K562 (cell line): ENCODE results near the gene PUDP. TPM values are rescaled to one million over a fixed set of nuclear protein-coding genes. Genes with fewer than 3 reads are reported as not detected.

Experiments
- ATAC-seq: fragments of 200-7000 bp; cut with Tn5 transposase; 3 replicates; pipeline ENCODE4 v1.9.1; 2020; ENCODE audit warnings: moderate library complexity
- BruUV-seq: library from RNA; stranded (reverse); fragments of 400-500 nt; replicated peaks from 2 replicates; lab custom pipeline; 2021; lab: Mats Ljungman, UMichigan
- CTCF ChIA-PET: fragments of 300-600 bp; formaldehyde crosslinking; extraction: SDS; loops from one replicate; lab custom pipeline; 2021; ENCODE audit warnings: low intra/inter-chr PET ratio; lab: Yijun Ruan, JAX
- POLR2A ChIA-PET: fragments of 300-600, 350-650 bp; sonication (Branson Sonifier 250); formaldehyde crosslinking; extraction: SDS; loops from one replicate; lab custom pipeline; 2021; ENCODE audit warnings: antibody characterized with exemption, inconsistent platforms; lab: Yijun Ruan, JAX
- DNase-seq, 4 experiments: peaks; one replicate each; pipeline versions ENCODE4 v3.0.0 to v3.0.0-alpha.2; 2011 to 2018; ENCODE audit warnings: low spot score in 3 of 4, mixed read lengths in 3 of 4; ENCODE audit errors: extremely low read depth in 1 of 4
- FAIRE-seq: peaks from 2 replicates; lab custom pipeline; 2011; peaks lifted over from hg19 to GRCh38; lab: Jason Lieb, UNC
- H2AFZ ChIP-seq: 2 replicates; pipeline ENCODE4 v1.6.0; 2011; ENCODE audit warnings: low read depth, low read length, control low read depth, inconsistent platforms
- H3K27ac ChIP-seq: fragments of 200-600 bp; 3 replicates; pipeline ENCODE4 v1.8.0; 2011; ENCODE audit warnings: low read depth, mild to moderate bottlenecking, control low read depth, inconsistent platforms, low read length, moderate library complexity, mixed read lengths; ENCODE audit errors: extremely low read depth
- H3K27me3 ChIP-seq, 2 experiments: fragments of 300-600 bp in 1 of 2; 2 replicates in 1 of 2; 3 replicates in 1 of 2; pipeline versions ENCODE4 v1.6.0 to v1.8.0; 2011; ENCODE audit warnings: inconsistent platforms in 2 of 2, low read length in 2 of 2, mild to moderate bottlenecking in 1 of 2, mixed read lengths in 1 of 2, moderate library complexity in 1 of 2; ENCODE audit not compliant: control insufficient read depth in 2 of 2, insufficient read depth in 2 of 2
- H3K36me3 ChIP-seq: fragments of 300-600 bp; 3 replicates; pipeline ENCODE4 v1.8.0; 2011; ENCODE audit warnings: mild to moderate bottlenecking, low read length, inconsistent platforms; ENCODE audit not compliant: control insufficient read depth, insufficient read depth
- H3K4me1 ChIP-seq, 2 experiments: fragments of 200-600 bp in 1 of 2; replicated peaks in 1 of 2; 2 replicates in 1 of 2; 3 replicates in 1 of 2; pipeline versions ENCODE4 v1.5.1 to v1.8.0; 2011; ENCODE audit warnings: inconsistent platforms in 2 of 2, low read length in 2 of 2, mild to moderate bottlenecking in 1 of 2, mixed read lengths in 1 of 2, moderate library complexity in 1 of 2; ENCODE audit not compliant: control insufficient read depth in 2 of 2, insufficient read depth in 2 of 2
- H3K4me2 ChIP-seq: 2 replicates; pipeline ENCODE4 v1.6.1; 2011; ENCODE audit warnings: low read length, control low read depth, inconsistent platforms, mixed read lengths; ENCODE audit not compliant: insufficient read depth
- H3K4me3 ChIP-seq: fragments of 200-600 bp; sonication (generic), shearing (Covaris generic); 2 replicates; pipeline ENCODE4 v1.5.1; 2016; ENCODE audit warnings: control low read depth, inconsistent platforms
- H3K79me2 ChIP-seq: fragments of 200-600 bp; 3 replicates; pipeline ENCODE4 v1.8.0; 2011; ENCODE audit warnings: low read length, inconsistent platforms; ENCODE audit not compliant: control insufficient read depth, insufficient read depth
- H3K9ac ChIP-seq, 2 experiments: 2 replicates each; pipeline versions ENCODE4 v1.6.0 to v1.6.1; 2011; ENCODE audit warnings: low read depth in 2 of 2, low read length in 2 of 2, control low read depth in 1 of 2, inconsistent platforms in 1 of 2, mild to moderate bottlenecking in 1 of 2, mixed read lengths in 1 of 2; ENCODE audit not compliant: insufficient read depth in 1 of 2
- H3K9me1 ChIP-seq: one replicate; pipeline ENCODE4 v1.6.0; 2011; ENCODE audit warnings: inconsistent platforms, mild to moderate bottlenecking, low read length, moderate library complexity; ENCODE audit not compliant: control insufficient read depth, insufficient read depth
- H3K9me3 ChIP-seq: replicated peaks from 2 replicates; pipeline ENCODE4 v1.5.1; 2011; ENCODE audit warnings: low read depth, low read length, inconsistent platforms; ENCODE audit not compliant: control insufficient read depth, insufficient read depth
- H4K20me1 ChIP-seq: replicated peaks from 2 replicates; pipeline ENCODE4 v1.6.1; 2011; ENCODE audit warnings: low read length, inconsistent platforms, mixed read lengths; ENCODE audit not compliant: control insufficient read depth, insufficient read depth
- ARID3A ChIP-seq: IDR thresholded peaks from 2 replicates; pipeline ENCODE4 v1.6.1; 2012; ENCODE audit warnings: low read depth, low read length, improper control_type of control experiment, borderline replicate concordance
- ARID3B ChIP-seq: fragments of 250-450 bp; sonication (Bioruptor Pico); IDR thresholded peaks from 2 replicates; pipeline ENCODE4 v1.4.0; 2020; ENCODE audit warnings: borderline replicate concordance
- BCOR ChIP-seq: fragments of 450-650 bp; IDR thresholded peaks from 2 replicates; pipeline ENCODE4 v1.6.1; 2016
- CC2D1A ChIP-seq: fragments of 450-650 bp; IDR thresholded peaks from 2 replicates; pipeline ENCODE4 v1.6.1; 2017; ENCODE audit warnings: mild to moderate bottlenecking
- LCOR ChIP-seq: sonication (generic); formaldehyde crosslinking; IDR thresholded peaks from 2 replicates; pipeline ENCODE4 v1.8.0; 2022; ENCODE audit warnings: mild to moderate bottlenecking, missing genetic modification reagents
- TAF9B ChIP-seq: fragments of 450-650 bp; IDR thresholded peaks from 2 replicates; pipeline ENCODE4 v1.6.1; 2018; ENCODE audit warnings: mild to moderate bottlenecking; ENCODE audit not compliant: partially characterized antibody
- whole genome bisulfite sequencing: fragments of 100-300 bp; shearing (Covaris generic); methylation state at CpG from one replicate; pipeline ENCODE4 v1.1.6; 2016; ENCODE audit warnings: low coverage, mixed read lengths; ENCODE audit not compliant: insufficient coverage; ENCODE audit errors: missing lambda C conversion rate; 5-methylcytosine and 5-hydroxymethylcytosine counted together
- in situ Hi-C: fragments of 300-500 bp; cut with MboI; formaldehyde crosslinking; loops from 4 replicates; pipeline ENCODE4 v1.15.0; 2018; ENCODE audit warnings: inconsistent platforms, mixed read lengths
- intact Hi-C: fragments of 100-400 bp; cut with micrococcal nuclease; formaldehyde crosslinking; loops from 2 replicates; pipeline ENCODE4 v1.14.2; 2022
- polyA plus RNA-seq, 8 experiments: library from polyadenylated mRNA; depleted of rRNA in 4 of 8; stranded (reverse) in 5 of 8; unstranded in 3 of 8; fragments of >200 nt; fragmentation: Nextera tagmentation in 2 of 8; fragmentation: Illumina TruSeq in 1 of 8; extraction: Ambion mirVana in 2 of 8; extraction: Trizol in 1 of 8; gene quantifications; 2 replicates each; pipeline versions ENCODE4 v1.2.1 to v1.2.3, GENCODE V29; 2011 to 2014; ENCODE audit warnings: inconsistent platforms in 1 of 8, missing spikeins in 1 of 8
- total RNA-seq, 7 experiments: library from RNA; depleted of rRNA in 6 of 7; stranded (reverse); fragments of >200 nt in 6 of 7; fragmentation: Illumina TruSeq in 2 of 7; extraction: Trizol in 2 of 7; gene quantifications; 2 replicates each; pipeline versions ENCODE4 v1.2.1 to v1.2.3, GENCODE V29; 2011 to 2021; ENCODE audit warnings: low replicate concordance in 1 of 7

The PUDP gene
- total and polyA plus RNA-seq, 9 of the 15 experiments (the other 6 are each of a cell fraction or from before 2014, with no cell fraction given): 13.6 to 63.0 (median 29.2) TPM

- H3K27me3 ChIP-seq: no peaks in the 10 kb centered on the region
- peaks cover 9 to 10% of the 10 kb centered on the region in 2 experiments; a peak in 4 of 5 replicates for H3K4me1 ChIP-seq
- H3K27ac ChIP-seq: no peak overlapping the region
- no TSS peak for BruUV-seq
- H3K36me3 ChIP-seq: no peaks in the 10 kb centered on the region
- WGBS: 34% methylated on average over 5 of the region's 5 CpGs
- no peaks in the 10 kb centered on the region for H3K9me1 ChIP-seq
- no peak overlapping the region for H3K4me2 ChIP-seq
- H3K9ac ChIP-seq: no peak overlapping the region
- no peaks in the 10 kb centered on the region for H3K9me3 ChIP-seq
- no peak overlapping the region for H2AFZ ChIP-seq
- intact Hi-C loops: loop anchor here (10.0 kb wide), 1 partner anchor 775 kb away; the partner anchor contains the start of gene PNPLA4
- H4K20me1 ChIP-seq: 0 out of 2 replicates have a peak, but pooled peaks cover 1% of the 10 kb centered on the region
- no peak for FAIRE-seq
- peaks cover 35% of the 10 kb centered on the region for H3K79me2 ChIP-seq
- in situ Hi-C loops: no loop called here
- no peak for TF ChIP-seq BCOR
- TF ChIP-seq LCOR (CRISPR knock-in tag): no peak
- TF ChIP-seq ARID3B (CRISPR knock-in tag): no peak
- no peak for TF ChIP-seq TAF9B
- no peak for TF ChIP-seq ARID3A
- no peak for TF ChIP-seq CC2D1A
- POLR2A ChIA-PET: no interaction called here
- no peak for ATAC-seq
- no peak overlapping the region for H3K4me3 ChIP-seq
- CTCF ChIA-PET: no interaction called here
- no peak for DNase-seq
Observed at GRCh38 chrX:7149411-7149810, 1.5 kb upstream of the PUDP start.
